GM12878 (cell line): ENCODE data around the gene MAST3. TPM values are rescaled to one million over a fixed set of nuclear protein-coding genes. Genes with fewer than 3 reads are reported as not detected.

Experiments used
- ATAC-seq: fragments of 200-7000 bp; cut with Tn5 transposase; 3 replicates; pipeline ENCODE4 v1.9.1; 2020; ENCODE audit warnings: mild to moderate bottlenecking, moderate library complexity
- BruUV-seq: library from RNA; stranded (reverse); fragments of 400-500 nt; replicated peaks from 2 replicates; lab custom pipeline; 2021; lab: Mats Ljungman, UMichigan
- CTCF ChIA-PET: fragments of 300-600 bp; sonication (Branson Sonifier 250); formaldehyde crosslinking; extraction: SDS; loops from one replicate; lab custom pipeline; 2021; ENCODE audit warnings: inconsistent platforms; lab: Yijun Ruan, JAX
- POLR2A ChIA-PET: fragments of 350-600 bp; formaldehyde crosslinking; extraction: SDS; loops from one replicate; lab custom pipeline; 2021; ENCODE audit warnings: inconsistent platforms; lab: Charles Lee
- RAD21 ChIA-PET: fragments of 300-600 bp; sonication (Branson Sonifier 250); formaldehyde crosslinking; loops from one replicate; lab custom pipeline; 2023; ENCODE audit warnings: antibody characterized with exemption; ENCODE audit not compliant: unreplicated experiment; lab: Charles Lee
- SMC1A ChIA-PET: fragments of 300-600 bp; sonication (Branson Sonifier 250); formaldehyde crosslinking; loops from one replicate; lab custom pipeline; 2023; ENCODE audit not compliant: unreplicated experiment, uncharacterized antibody; lab: Charles Lee
- DNase-seq: peaks from one replicate; pipeline ENCODE4 v3.0.0-alpha.2; 2011; ENCODE audit warnings: low read depth, low spot score
- FAIRE-seq: peaks from 3 replicates; lab custom pipeline; 2011; peaks lifted over from hg19 to GRCh38; lab: Jason Lieb, UNC
- H2AFZ ChIP-seq: 2 replicates; pipeline ENCODE4 v1.6.0; 2011; ENCODE audit warnings: low read depth, low read length, control low read depth; ENCODE audit not compliant: control insufficient read depth
- H3K27ac ChIP-seq: 2 replicates; pipeline ENCODE4 v1.5.1; 2011; ENCODE audit warnings: control low read depth; ENCODE audit not compliant: control insufficient read depth, insufficient read depth
- H3K27me3 ChIP-seq, 2 experiments: replicated peaks in 1 of 2; 2 replicates each; pipeline versions ENCODE4 v1.6.0 to v1.6.1; 2011; ENCODE audit warnings: low read length in 1 of 2; ENCODE audit not compliant: control insufficient read depth in 2 of 2, insufficient read depth in 2 of 2
- H3K36me3 ChIP-seq, 2 experiments: 2 replicates each; pipeline ENCODE4 v1.5.1; 2011; ENCODE audit warnings: low read length in 1 of 2; ENCODE audit not compliant: control insufficient read depth in 2 of 2, insufficient read depth in 2 of 2
- H3K4me1 ChIP-seq: 2 replicates; pipeline ENCODE4 v1.6.1; 2011; ENCODE audit warnings: mild to moderate bottlenecking, low read length, moderate library complexity, mixed read lengths; ENCODE audit not compliant: control insufficient read depth, insufficient read depth
- H3K4me2 ChIP-seq: 2 replicates; pipeline ENCODE4 v1.6.0; 2011; ENCODE audit warnings: control low read depth; ENCODE audit not compliant: control insufficient read depth, insufficient read depth
- H3K4me3 ChIP-seq: fragments of 200-600 bp; sonication (generic); 2 replicates; pipeline ENCODE4 v1.5.1; 2016
- H3K79me2 ChIP-seq: 2 replicates; pipeline ENCODE4 v1.6.0; 2011; ENCODE audit warnings: low read length; ENCODE audit not compliant: control insufficient read depth, insufficient read depth
- H3K9ac ChIP-seq: 2 replicates; pipeline ENCODE4 v1.8.0; 2011; ENCODE audit warnings: low read length, control low read depth, mixed read lengths; ENCODE audit not compliant: control insufficient read depth, insufficient read depth
- H3K9me3 ChIP-seq: replicated peaks from 3 replicates; pipeline ENCODE4 v1.5.1; 2011; ENCODE audit warnings: mild to moderate bottlenecking, low read length; ENCODE audit not compliant: control insufficient read depth, insufficient read depth
- H4K20me1 ChIP-seq: 2 replicates; pipeline ENCODE4 v1.6.0; 2011; ENCODE audit not compliant: control insufficient read depth, insufficient read depth
- BHLHE40 ChIP-seq, 2 experiments: fragments of 450-650 bp in 1 of 2; IDR thresholded peaks; 2 replicates each; pipeline ENCODE4 v1.6.1; 2011 to 2017; ENCODE audit warnings: low read depth in 2 of 2, borderline replicate concordance in 1 of 2, improper control_type of control experiment in 1 of 2, low read length in 1 of 2, mild to moderate bottlenecking in 1 of 2
- DPF2 ChIP-seq: fragments of 450-650 bp; IDR thresholded peaks from 2 replicates; pipeline ENCODE4 v1.6.1; 2017; ENCODE audit warnings: mild to moderate bottlenecking
- FOXK2 ChIP-seq: fragments of 450-650 bp; IDR thresholded peaks from 2 replicates; pipeline ENCODE4 v1.6.1; 2017; ENCODE audit warnings: mild to moderate bottlenecking, moderate library complexity
- HDAC2 ChIP-seq: fragments of 200-600 bp; sonication (generic); IDR thresholded peaks from 2 replicates; pipeline ENCODE4 v1.6.1; 2017
- MEF2A ChIP-seq: IDR thresholded peaks from 2 replicates; pipeline ENCODE4 v1.6.1; 2011; ENCODE audit warnings: low read depth, mild to moderate bottlenecking, low read length, moderate library complexity; ENCODE audit not compliant: insufficient read depth
- MEF2B ChIP-seq: fragments of 450-650 bp; IDR thresholded peaks from 2 replicates; pipeline ENCODE4 v1.6.1; 2018; ENCODE audit warnings: mild to moderate bottlenecking, moderate library complexity; ENCODE audit not compliant: partially characterized antibody, poor library complexity, severe bottlenecking
- MXI1 ChIP-seq: fragments of 150-350 bp; IDR thresholded peaks from 2 replicates; pipeline ENCODE4 v1.6.1; 2011; ENCODE audit warnings: low read depth, mild to moderate bottlenecking, inconsistent platforms, low read length, improper control_type of control experiment
- NR2F1 ChIP-seq: fragments of 450-650 bp; conservative IDR thresholded peaks from 2 replicates; pipeline ENCODE4 v1.6.1; 2017; ENCODE audit warnings: mild to moderate bottlenecking
- RB1 ChIP-seq: fragments of 450-650 bp; formaldehyde crosslinking; IDR thresholded peaks from 2 replicates; pipeline ENCODE4 v1.6.1; 2017; ENCODE audit warnings: mild to moderate bottlenecking, borderline replicate concordance
- SMARCA5 ChIP-seq: fragments of 450-650 bp; IDR thresholded peaks from 2 replicates; pipeline ENCODE4 v1.6.1; 2017; ENCODE audit warnings: mild to moderate bottlenecking
- SMC3 ChIP-seq: IDR thresholded peaks from 2 replicates; pipeline ENCODE4 v1.6.1; 2011; ENCODE audit warnings: low read length, improper control_type of control experiment, borderline replicate concordance
- ZNF592 ChIP-seq: fragments of 450-650 bp; IDR thresholded peaks from 2 replicates; pipeline ENCODE4 v1.6.1; 2017; ENCODE audit warnings: mild to moderate bottlenecking, moderate library complexity
- WGBS: methylation state at CpG from one replicate; pipeline ENCODE4 v1.1.6; 2016; ENCODE audit warnings: low lambda C conversion rate; ENCODE audit not compliant: insufficient replicate concordance, insufficient coverage; ENCODE audit errors: missing lambda C conversion rate; 5-methylcytosine and 5-hydroxymethylcytosine counted together
- in situ Hi-C: fragments of 300-500 bp; cut with MboI; formaldehyde crosslinking; loops from 9 replicates; pipeline ENCODE4 v1.14.3; 2018; ENCODE audit warnings: mixed read lengths
- intact Hi-C: fragments of 100-400 bp; cut with micrococcal nuclease; formaldehyde crosslinking; loops from one replicate; pipeline ENCODE4 v1.14.2; 2022; ENCODE audit not compliant: unreplicated experiment
- polyA plus RNA-seq, 11 experiments: library from polyadenylated mRNA; depleted of rRNA in 4 of 11; unstranded in 6 of 11; stranded (reverse) in 5 of 11; fragments of >200 nt; fragmentation: Nextera tagmentation in 4 of 11; fragmentation: Illumina TruSeq in 1 of 11; extraction: Ambion mirVana in 4 of 11; extraction: Trizol in 1 of 11; gene quantifications; 1 replicate in 1 of 11; 2 replicates in 10 of 11; pipeline versions ENCODE4 v1.2.1 to v1.2.3, GENCODE V29; 2011 to 2016; ENCODE audit warnings: inconsistent platforms in 2 of 11, missing spikeins in 2 of 11, low read depth in 1 of 11
- total RNA-seq, 4 experiments: library from RNA; depleted of rRNA in 3 of 4; stranded (reverse); fragments of >200 nt in 3 of 4; fragmentation: Illumina TruSeq in 1 of 4; extraction: Trizol in 1 of 4; gene quantifications; 2 replicates each; pipeline versions ENCODE4 v1.2.1 to v1.2.3, GENCODE V29; 2013 to 2021
- TF ChIP-seq, protein P1 (sequence below): fragments of 450-650 bp; IDR thresholded peaks from 2 replicates; pipeline ENCODE4 v1.6.1; 2016; ENCODE audit warnings: mild to moderate bottlenecking, moderate library complexity, borderline replicate concordance

Gene MAST3
- total and polyA plus RNA-seq, 10 of the 15 experiments (the other 5 are each of a cell fraction or from before 2014, with no cell fraction given) = 3.0 to 22.2 (median 7.5) TPM

GRCh38 chr19:18058208-18059009, 39.2 kb upstream of the MAST3 start:
- peak overlapping the region; percentile 43 for H2AFZ ChIP-seq
- H3K36me3 ChIP-seq = no peaks in the 10 kb centered on the region; a peak in 1 of 4 replicates
- CTCF ChIA-PET = interaction anchor here (0.6 to 7.7 kb wide), 18 partner anchors 13 to 274 kb away, joined by 3 to 81 read pairs (median 6); partner anchors contain the start of genes ARRDC2 and MAST3
- no peaks in the 10 kb centered on the region for H3K79me2 ChIP-seq
- H3K4me1 ChIP-seq = peaks cover 2% of the 10 kb centered on the region; the same call in 1 of the 2 replicates
- no peak overlapping the region for H3K9ac ChIP-seq
- SMC1A ChIA-PET = interaction anchor here (1.0 to 3.0 kb wide), 9 partner anchors 33 to 120 kb away, joined by 3 to 21 read pairs (median 6); partner anchors contain the start of gene ARRDC2
- FAIRE-seq (peak; percentile 90), ATAC-seq (peak; percentile 97), DNase-seq (no peak)
- H3K27me3 ChIP-seq = no peaks in the 10 kb centered on the region; a peak in 1 of 4 replicates
- BruUV-seq = no TSS peak
- no peaks in the 10 kb centered on the region for H3K9me3 ChIP-seq
- WGBS = 7% methylated on average over 30 of the region's 34 CpGs
- H4K20me1 ChIP-seq = no peaks in the 10 kb centered on the region
- intact Hi-C loops (loop anchor here (1.0 to 2.0 kb wide), 2 partner anchors 51 to 120 kb away; no protein-coding TSS in a partner anchor), in situ Hi-C loops (loop anchor here (5.0 kb wide), 1 partner anchor 41 kb away; no protein-coding TSS in a partner anchor)
- no peak overlapping the region for H3K27ac ChIP-seq
- no peak overlapping the region for H3K4me3 ChIP-seq
- H3K4me2 ChIP-seq = peak overlapping the region; percentile 46; the same call in 1 of the 2 replicates
- RAD21 ChIA-PET = interaction anchor here (0.8 to 1.6 kb wide), 7 partner anchors 39 to 194 kb away, joined by 4 to 7 read pairs (median 5); partner anchors contain the start of genes ARRDC2 and MAST3
- POLR2A ChIA-PET = interaction anchor here (1.0 to 1.5 kb wide), 3 partner anchors 17 to 56 kb away, joined by 3 to 5 read pairs (median 5); no protein-coding TSS in a partner anchor
- TF ChIP-seq, protein P1, sequence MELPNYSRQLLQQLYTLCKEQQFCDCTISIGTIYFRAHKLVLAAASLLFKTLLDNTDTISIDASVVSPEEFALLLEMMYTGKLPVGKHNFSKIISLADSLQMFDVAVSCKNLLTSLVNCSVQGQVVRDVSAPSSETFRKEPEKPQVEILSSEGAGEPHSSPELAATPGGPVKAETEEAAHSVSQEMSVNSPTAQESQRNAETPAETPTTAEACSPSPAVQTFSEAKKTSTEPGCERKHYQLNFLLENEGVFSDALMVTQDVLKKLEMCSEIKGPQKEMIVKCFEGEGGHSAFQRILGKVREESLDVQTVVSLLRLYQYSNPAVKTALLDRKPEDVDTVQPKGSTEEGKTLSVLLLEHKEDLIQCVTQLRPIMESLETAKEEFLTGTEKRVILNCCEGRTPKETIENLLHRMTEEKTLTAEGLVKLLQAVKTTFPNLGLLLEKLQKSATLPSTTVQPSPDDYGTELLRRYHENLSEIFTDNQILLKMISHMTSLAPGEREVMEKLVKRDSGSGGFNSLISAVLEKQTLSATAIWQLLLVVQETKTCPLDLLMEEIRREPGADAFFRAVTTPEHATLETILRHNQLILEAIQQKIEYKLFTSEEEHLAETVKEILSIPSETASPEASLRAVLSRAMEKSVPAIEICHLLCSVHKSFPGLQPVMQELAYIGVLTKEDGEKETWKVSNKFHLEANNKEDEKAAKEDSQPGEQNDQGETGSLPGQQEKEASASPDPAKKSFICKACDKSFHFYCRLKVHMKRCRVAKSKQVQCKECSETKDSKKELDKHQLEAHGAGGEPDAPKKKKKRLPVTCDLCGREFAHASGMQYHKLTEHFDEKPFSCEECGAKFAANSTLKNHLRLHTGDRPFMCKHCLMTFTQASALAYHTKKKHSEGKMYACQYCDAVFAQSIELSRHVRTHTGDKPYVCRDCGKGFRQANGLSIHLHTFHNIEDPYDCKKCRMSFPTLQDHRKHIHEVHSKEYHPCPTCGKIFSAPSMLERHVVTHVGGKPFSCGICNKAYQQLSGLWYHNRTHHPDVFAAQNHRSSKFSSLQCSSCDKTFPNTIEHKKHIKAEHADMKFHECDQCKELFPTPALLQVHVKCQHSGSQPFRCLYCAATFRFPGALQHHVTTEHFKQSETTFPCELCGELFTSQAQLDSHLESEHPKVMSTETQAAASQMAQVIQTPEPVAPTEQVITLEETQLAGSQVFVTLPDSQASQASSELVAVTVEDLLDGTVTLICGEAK = no peak
- TF ChIP-seq MXI1 (no peak), FOXK2 (no peak), MEF2B (peak; percentile 70), RB1 (peak; percentile 60; the same call in 1 of the 2 replicates), SMARCA5 (peak; percentile 66; the same call in 1 of the 2 replicates), HDAC2 (no peak), MEF2A (0 out of 2 replicates have a peak, but pooled peaks have one; percentile 7), ZNF592 (0 out of 2 replicates have a peak, but pooled peaks have one; percentile 13), NR2F1 (peak; percentile 30; the same call in 1 of the 2 replicates), BHLHE40 (IDR thresholded peaks at IDR 0.05; ENCODE audit: borderline replicate concordance in 1 of 2, low read depth in 2 of 2, low read length in 1 of 2) (0 out of 4 replicates have a peak, but pooled peaks have one; percentile 13 to 34), DPF2 (peak; percentile 38; the same call in 1 of the 2 replicates), SMC3 (peak; percentile 98)
